Gastroesophageal sphincter (tissue), 3 donors: ENCODE results near the gene PIP4K2A.

Source experiments
- EP300 ChIP-seq: sonication (generic); formaldehyde crosslinking; IDR thresholded peaks from one replicate; pipeline ENCODE4 v1.6.1; 2017; ENCODE audit warnings: antibody characterized with exemption, mild to moderate bottlenecking
- POLR2A ChIP-seq, 2 donors: fragments of 450-650 bp; IDR thresholded peaks; one replicate each; pipeline ENCODE4 v1.6.1; 2017; ENCODE audit warnings: antibody characterized with exemption in 2 of 2, mild to moderate bottlenecking in 2 of 2, moderate library complexity in 1 of 2
- POLR2AphosphoS5 ChIP-seq: sonication (generic); formaldehyde crosslinking; IDR thresholded peaks from one replicate; pipeline ENCODE4 v1.6.1; 2017; ENCODE audit warnings: antibody characterized with exemption
- TF ChIP-seq, protein P1 (sequence below), 4 experiments: fragments of 200-600 bp in 2 of 4; fragments of 450-650 bp in 2 of 4; sonication (generic) in 1 of 4; IDR thresholded peaks; one replicate each; pipeline ENCODE4 v1.5.1; 2017 to 2019; ENCODE audit warnings: antibody characterized with exemption in 4 of 4, mild to moderate bottlenecking in 2 of 4, moderate library complexity in 2 of 4

DNA sequence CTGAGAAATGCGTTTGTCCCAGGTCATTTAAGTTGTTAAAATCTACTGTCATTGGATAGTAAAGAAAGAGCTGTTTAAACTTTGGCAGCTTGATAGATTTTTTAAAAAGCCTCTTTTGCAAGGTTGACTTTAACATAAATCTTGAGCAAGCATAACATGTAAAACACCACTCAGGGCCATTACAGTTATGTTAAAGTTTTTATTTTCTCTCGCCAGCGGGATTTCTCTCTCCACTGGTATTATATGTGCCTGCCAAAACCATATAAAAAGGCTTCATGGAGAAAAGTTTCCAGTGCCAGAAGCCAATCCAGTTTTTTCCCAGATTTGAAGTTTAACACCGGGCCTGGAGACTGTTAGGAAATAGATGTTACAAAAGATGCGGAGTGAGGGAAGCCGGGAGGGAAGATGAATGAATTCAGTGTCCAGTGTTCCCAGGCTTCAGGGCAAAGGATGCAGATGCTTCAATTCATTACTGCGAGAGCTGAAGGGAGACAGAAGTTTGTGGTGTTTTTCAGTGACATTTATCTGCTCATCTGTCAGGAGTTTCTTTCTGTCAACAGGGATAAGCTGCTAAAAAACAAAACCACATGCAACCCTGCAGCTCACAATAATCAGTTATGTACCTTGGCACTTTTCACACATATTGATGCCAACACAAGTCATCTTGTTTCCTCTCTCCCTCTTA, 213.6 kb downstream of the PIP4K2A start:
- TF ChIP-seq, protein P1, sequence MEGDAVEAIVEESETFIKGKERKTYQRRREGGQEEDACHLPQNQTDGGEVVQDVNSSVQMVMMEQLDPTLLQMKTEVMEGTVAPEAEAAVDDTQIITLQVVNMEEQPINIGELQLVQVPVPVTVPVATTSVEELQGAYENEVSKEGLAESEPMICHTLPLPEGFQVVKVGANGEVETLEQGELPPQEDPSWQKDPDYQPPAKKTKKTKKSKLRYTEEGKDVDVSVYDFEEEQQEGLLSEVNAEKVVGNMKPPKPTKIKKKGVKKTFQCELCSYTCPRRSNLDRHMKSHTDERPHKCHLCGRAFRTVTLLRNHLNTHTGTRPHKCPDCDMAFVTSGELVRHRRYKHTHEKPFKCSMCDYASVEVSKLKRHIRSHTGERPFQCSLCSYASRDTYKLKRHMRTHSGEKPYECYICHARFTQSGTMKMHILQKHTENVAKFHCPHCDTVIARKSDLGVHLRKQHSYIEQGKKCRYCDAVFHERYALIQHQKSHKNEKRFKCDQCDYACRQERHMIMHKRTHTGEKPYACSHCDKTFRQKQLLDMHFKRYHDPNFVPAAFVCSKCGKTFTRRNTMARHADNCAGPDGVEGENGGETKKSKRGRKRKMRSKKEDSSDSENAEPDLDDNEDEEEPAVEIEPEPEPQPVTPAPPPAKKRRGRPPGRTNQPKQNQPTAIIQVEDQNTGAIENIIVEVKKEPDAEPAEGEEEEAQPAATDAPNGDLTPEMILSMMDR (IDR thresholded peaks at IDR 0.05), result no peak
- no peak for TF ChIP-seq POLR2A (IDR thresholded peaks at IDR 0.05)
- TF ChIP-seq EP300, result no peak
- no peak for TF ChIP-seq POLR2AphosphoS5
